ENCODE measurements around the gene SELENOF.
A peak's percentile ranks its signal among the peaks of the same experiment; 100 is the strongest.

SELENOF gene

DNA sequence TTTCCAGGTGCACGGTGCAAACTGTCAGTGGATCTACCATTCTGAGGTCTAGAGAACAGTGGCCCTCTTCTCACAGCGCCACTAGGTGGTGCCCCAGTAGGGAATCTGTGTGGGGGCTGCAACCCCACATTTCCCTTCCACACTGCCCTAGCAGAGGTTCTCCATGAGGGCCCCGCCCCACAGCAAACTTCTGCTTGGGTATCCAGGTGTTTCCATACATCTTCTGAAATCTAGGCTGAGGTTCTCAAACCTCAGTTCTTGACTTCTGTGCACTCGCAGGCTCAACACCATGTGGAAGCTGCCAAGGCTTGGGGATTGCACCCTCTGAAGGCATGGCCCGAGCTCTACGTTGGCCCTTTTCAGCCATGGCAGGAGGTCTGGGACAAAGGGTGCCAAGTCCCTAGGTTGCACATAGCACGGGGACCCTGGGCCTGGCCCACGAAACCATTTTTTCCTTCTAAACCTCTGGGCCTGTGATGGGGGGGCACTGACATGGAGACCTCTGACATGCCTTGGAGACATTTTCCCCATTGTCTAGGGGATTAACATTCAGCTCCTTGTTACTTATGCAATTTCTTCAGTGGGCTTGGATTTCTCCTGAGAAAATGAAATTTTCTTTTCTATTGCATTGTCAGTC lies 10.5 kb upstream of the SELENOF start:
- Histone ChIP-seq H3K9me3 (ENCODE audit: control insufficient read depth, low read length) (peaks cover 10% of the 10 kb centered on the region), H3K4me1 (ENCODE audit: control insufficient read depth, insufficient read depth, low read length) (no peaks in the 10 kb centered on the region), H3K27me3 (ENCODE audit: control insufficient read depth, insufficient read depth, low read length, poor library complexity, severe bottlenecking) (no peaks in the 10 kb centered on the region), H3K4me3 (ENCODE audit: insufficient read depth, low read depth, low read length) (no peak overlapping the region), H3K36me3 (ENCODE audit: control insufficient read depth, insufficient read depth, low read length) (peaks cover 4% of the 10 kb centered on the region), H3K27ac (ENCODE audit: insufficient read depth, low read depth, low read length, poor library complexity, severe bottlenecking) (no peak overlapping the region)
- WGBS, 2 experiments: 94% methylated on average over 8 of the region's 8 CpGs

DNA sequence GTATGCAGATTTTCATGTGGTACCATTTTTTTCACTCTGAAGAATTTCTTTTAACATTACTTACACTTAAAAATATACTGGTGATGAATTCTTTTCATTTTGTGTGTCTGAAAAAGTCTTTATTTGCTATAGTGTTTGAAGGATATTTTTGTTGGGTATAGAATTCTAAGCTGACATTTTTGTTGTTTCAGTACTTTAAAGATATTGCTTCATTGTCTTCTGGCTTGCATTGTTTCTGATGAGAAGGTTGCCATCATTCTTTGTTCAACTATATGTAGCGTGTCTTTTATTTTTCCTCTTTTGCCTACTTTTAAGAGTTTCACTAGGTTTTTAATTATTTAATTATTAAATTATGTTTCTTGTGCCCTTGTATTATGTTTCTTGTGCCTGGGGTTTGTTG lies 8.5 kb upstream of the SELENOF start:
- Histone ChIP-seq H3K9me3 (ENCODE audit: control insufficient read depth, low read length) (peaks cover 10% of the 10 kb centered on the region), H3K27ac (ENCODE audit: insufficient read depth, low read depth, low read length, poor library complexity, severe bottlenecking) (no peak overlapping the region), H3K27me3 (ENCODE audit: control insufficient read depth, insufficient read depth, low read length, poor library complexity, severe bottlenecking) (no peaks in the 10 kb centered on the region), H3K36me3 (ENCODE audit: control insufficient read depth, insufficient read depth, low read length) (peaks cover 4% of the 10 kb centered on the region), H3K4me1 (ENCODE audit: control insufficient read depth, insufficient read depth, low read length) (no peaks in the 10 kb centered on the region), H3K4me3 (ENCODE audit: insufficient read depth, low read depth, low read length) (no peak overlapping the region)
- WGBS, 2 experiments: 100% methylated on average over 1 of the region's 1 CpG

DNA sequence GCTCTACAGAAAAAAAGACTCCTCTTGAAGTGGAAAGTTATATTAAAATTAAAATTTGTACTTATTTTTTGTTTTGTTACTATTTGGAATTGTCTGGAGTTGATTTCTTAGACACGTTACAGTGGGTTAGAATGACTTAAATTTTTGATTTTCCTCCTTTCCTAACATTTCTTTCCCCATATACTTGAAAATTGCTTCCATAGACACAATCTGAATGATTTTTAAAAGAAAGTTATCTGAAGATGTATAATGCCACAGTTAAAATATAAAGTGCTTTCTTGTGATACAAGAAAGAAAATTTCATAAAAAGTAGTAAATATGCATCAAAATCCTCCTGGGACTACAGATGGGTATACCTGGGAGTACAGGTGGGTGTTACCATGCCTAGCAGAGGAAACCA lies 2.8 kb upstream of the SELENOF start:
- H3K36me3 ChIP-seq (ENCODE audit: control insufficient read depth, insufficient read depth, low read length): no peaks in the 10 kb centered on the region
- H3K9me3 ChIP-seq (ENCODE audit: control insufficient read depth, low read length): no peaks in the 10 kb centered on the region
- WGBS, 2 experiments: no CpG with 5 or more reads among the region's 1 CpG
- H3K27ac ChIP-seq (ENCODE audit: insufficient read depth, low read depth, low read length, poor library complexity, severe bottlenecking): no peak overlapping the region
- no peaks in the 10 kb centered on the region for H3K27me3 ChIP-seq (ENCODE audit: control insufficient read depth, insufficient read depth, low read length, poor library complexity, severe bottlenecking)
- no peaks in the 10 kb centered on the region for H3K4me1 ChIP-seq (ENCODE audit: control insufficient read depth, insufficient read depth, low read length)
- H3K4me3 ChIP-seq (ENCODE audit: insufficient read depth, low read depth, low read length): no peak overlapping the region

DNA sequence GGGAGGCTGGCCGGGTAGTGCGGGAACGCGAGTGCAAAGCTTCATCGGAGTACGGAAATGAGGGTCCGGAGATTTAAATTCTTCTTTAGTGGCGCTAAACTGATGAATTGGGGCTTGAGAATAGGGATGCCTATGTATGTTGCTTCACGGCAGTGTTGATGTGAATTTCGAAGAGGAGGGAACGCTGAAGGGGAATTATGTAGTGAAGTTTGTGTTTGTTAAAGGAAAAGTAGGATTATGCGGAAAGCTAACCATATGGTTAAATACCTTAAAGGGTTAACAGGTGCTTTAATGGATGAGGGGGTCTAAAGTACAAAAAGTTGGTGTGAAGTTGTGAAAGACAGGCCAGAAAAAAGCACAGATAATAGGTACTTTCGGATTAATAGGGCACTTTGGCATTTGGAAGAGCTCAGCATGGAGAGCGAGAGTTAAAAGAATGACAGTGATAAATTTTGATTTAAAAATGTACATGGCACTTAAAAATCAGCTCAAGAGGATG lies 1.9 kb upstream of the SELENOF start:
- Histone ChIP-seq H3K9me3 (ENCODE audit: control insufficient read depth, low read length) (no peaks in the 10 kb centered on the region), H3K27ac (ENCODE audit: insufficient read depth, low read depth, low read length, poor library complexity, severe bottlenecking) (peak overlapping the region; percentile 86), H3K4me3 (ENCODE audit: insufficient read depth, low read depth, low read length) (peak overlapping the region; percentile 96), H3K4me1 (ENCODE audit: control insufficient read depth, insufficient read depth, low read length) (no peaks in the 10 kb centered on the region), H3K27me3 (ENCODE audit: control insufficient read depth, insufficient read depth, low read length, poor library complexity, severe bottlenecking) (no peaks in the 10 kb centered on the region), H3K36me3 (ENCODE audit: control insufficient read depth, insufficient read depth, low read length) (no peaks in the 10 kb centered on the region)
- 1 to 3% methylated on average over 14 of the region's 14 CpGs for WGBS, 2 experiments

DNA sequence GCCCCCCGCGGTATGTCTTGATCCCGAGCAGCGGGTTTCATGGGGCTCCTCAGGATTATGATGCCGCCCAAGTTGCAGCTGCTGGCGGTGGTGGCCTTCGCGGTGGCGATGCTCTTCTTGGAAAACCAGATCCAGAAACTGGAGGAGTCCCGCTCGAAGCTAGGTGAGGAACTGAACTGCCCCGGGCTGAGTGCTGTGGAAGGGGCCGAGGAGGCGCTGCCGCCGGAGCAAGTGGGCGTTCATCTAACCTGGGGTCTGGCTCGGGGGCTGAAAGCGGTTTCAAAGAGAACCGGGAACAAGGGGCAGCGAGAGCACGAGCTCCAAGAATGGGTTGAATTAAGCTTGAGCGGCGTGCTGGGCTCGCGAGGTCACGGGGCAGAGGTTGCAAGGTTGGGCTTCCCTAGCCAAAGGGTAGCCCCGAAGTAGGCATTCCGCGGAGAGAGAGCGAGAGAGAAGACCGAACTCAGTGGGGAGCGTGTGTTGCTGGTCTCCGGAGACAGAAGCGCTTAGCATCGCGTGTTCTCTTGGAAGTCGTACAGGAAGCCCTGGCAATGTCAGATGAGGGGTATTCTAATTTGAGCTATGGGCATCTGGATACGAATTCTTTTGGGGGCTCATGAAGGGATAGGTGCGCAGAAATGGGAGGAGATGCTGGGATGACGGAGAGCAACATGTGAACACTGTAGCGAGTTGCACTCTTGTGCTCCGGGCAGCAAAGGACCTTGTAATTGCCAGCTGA lies 1.2 kb upstream of the SELENOF start:
- 0% methylated on average over 43 of the region's 43 CpGs for WGBS, 2 experiments
- H3K27me3 ChIP-seq (ENCODE audit: control insufficient read depth, insufficient read depth, low read length, poor library complexity, severe bottlenecking): no peaks in the 10 kb centered on the region
- H3K36me3 ChIP-seq (ENCODE audit: control insufficient read depth, insufficient read depth, low read length): no peaks in the 10 kb centered on the region
- no peaks in the 10 kb centered on the region for H3K4me1 ChIP-seq (ENCODE audit: control insufficient read depth, insufficient read depth, low read length)
- peak overlapping the region; percentile 86 for H3K27ac ChIP-seq (ENCODE audit: insufficient read depth, low read depth, low read length, poor library complexity, severe bottlenecking)
- peak overlapping the region; percentile 96 for H3K4me3 ChIP-seq (ENCODE audit: insufficient read depth, low read depth, low read length)
- no peaks in the 10 kb centered on the region for H3K9me3 ChIP-seq (ENCODE audit: control insufficient read depth, low read length)

DNA sequence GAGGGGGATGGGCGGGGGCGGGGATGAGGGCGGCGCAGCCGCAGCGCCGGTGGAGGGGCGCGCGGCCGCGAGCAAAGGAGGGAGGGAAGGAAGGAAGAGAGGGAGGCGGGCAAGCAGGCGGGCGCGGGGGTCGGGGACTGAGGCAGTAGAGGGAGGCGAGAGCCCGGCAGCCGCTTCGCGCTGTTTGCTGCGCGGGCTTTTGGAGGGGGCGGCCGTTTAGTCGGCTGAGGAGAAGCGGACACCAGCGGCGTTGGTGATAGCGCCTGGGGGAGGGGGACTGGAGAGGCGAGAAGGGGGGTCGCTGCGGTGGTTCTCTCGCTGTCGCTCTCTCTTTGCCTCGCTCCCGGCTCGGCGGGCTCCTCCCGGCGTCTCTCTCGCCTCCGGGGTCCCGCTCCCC lies 673 bp upstream of the SELENOF start, which contains the start of gene HS2ST1:
HS2ST1 (plus strand) TSS at position 35 of the 397 bp plus-strand sequence.
- WGBS, 2 experiments: 0 to 1% methylated on average over 45 of the region's 45 CpGs

DNA sequence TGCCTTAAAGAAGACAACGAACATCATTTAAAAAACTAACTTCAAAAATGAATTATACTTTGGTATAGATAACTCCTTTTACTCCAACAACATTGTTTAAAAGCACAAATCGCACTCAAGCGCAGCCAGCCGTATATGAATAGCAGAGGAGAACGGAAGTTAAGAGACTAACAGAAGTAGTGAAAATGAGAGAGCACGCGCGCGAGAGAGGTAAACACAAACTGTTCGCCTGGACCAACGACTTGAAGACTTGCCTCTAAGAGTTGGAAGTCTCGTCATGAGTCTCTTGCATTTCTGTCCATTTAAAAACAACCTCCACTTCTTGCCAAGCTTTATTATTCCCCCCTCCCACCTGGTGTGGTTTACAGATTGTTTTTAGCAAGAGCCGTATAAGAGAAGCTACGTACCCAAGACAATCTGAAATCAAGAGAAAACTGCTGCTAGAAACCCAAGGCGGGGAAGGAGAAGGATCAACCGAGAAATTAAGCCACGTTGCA lies 479 bp downstream of the SELENOF start:
- H3K27me3 ChIP-seq (ENCODE audit: control insufficient read depth, insufficient read depth, low read length, poor library complexity, severe bottlenecking): no peaks in the 10 kb centered on the region
- WGBS, 2 experiments: 0% methylated on average over 16 to 17 of the region's 17 CpGs
- H3K27ac ChIP-seq (ENCODE audit: insufficient read depth, low read depth, low read length, poor library complexity, severe bottlenecking): peak overlapping the region; percentile 97
- no peaks in the 10 kb centered on the region for H3K9me3 ChIP-seq (ENCODE audit: control insufficient read depth, low read length)
- no peaks in the 10 kb centered on the region for H3K4me1 ChIP-seq (ENCODE audit: control insufficient read depth, insufficient read depth, low read length)
- H3K36me3 ChIP-seq (ENCODE audit: control insufficient read depth, insufficient read depth, low read length): no peaks in the 10 kb centered on the region
- peak overlapping the region; percentile 76 for H3K4me3 ChIP-seq (ENCODE audit: insufficient read depth, low read depth, low read length)

More for the DNA sequence above, 673 bp upstream of the SELENOF start, which contains the start of gene HS2ST1:
- H3K4me1 ChIP-seq (ENCODE audit: control insufficient read depth, insufficient read depth, low read length): no peaks in the 10 kb centered on the region
- peak within 1 kb of the TSS; percentile 96 for H3K4me3 ChIP-seq (ENCODE audit: insufficient read depth, low read depth, low read length)
- H3K27me3 ChIP-seq (ENCODE audit: control insufficient read depth, insufficient read depth, low read length, poor library complexity, severe bottlenecking): no peaks in the 10 kb centered on the region
- H3K9me3 ChIP-seq (ENCODE audit: control insufficient read depth, low read length): no peaks in the 10 kb centered on the region
- no peaks in the 10 kb centered on the region for H3K36me3 ChIP-seq (ENCODE audit: control insufficient read depth, insufficient read depth, low read length)
- H3K27ac ChIP-seq (ENCODE audit: insufficient read depth, low read depth, low read length, poor library complexity, severe bottlenecking): peak within 1 kb of the TSS; percentile 97

DNA sequence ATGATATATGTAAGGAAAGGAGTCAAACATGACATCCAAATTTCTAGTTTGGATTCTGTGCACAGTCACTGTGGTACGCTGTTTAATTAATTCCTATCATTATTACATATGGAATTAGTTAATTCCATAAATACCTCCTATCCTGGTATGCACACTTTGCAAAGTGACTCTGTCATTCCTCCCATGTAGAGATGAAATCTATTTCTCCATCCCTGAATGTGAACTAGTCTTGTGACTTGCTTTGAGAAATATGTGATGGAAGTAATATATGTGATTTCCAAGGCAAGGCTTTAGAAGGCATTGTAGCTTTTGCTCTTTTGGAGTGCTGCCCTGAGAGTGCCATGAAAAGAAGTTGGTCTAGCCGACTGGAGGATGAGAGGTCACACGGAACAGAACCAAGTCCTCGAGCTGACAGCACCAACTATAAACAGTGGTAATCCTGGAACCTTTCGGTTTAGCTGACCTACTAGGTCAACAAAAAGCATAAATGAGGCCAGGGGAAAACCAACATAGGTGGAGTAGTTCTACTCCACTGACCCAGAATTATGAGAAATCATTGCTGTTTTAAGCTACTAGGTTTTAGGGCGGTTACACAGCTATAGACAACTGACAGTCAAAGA lies 1.5 kb downstream of the SELENOF start:
- Histone ChIP-seq H3K27ac (ENCODE audit: insufficient read depth, low read depth, low read length, poor library complexity, severe bottlenecking) (no peak overlapping the region), H3K4me3 (ENCODE audit: insufficient read depth, low read depth, low read length) (peak overlapping the region; percentile 76)
- WGBS, 2 experiments: 81 to 84% methylated on average over 6 of the region's 6 CpGs

DNA sequence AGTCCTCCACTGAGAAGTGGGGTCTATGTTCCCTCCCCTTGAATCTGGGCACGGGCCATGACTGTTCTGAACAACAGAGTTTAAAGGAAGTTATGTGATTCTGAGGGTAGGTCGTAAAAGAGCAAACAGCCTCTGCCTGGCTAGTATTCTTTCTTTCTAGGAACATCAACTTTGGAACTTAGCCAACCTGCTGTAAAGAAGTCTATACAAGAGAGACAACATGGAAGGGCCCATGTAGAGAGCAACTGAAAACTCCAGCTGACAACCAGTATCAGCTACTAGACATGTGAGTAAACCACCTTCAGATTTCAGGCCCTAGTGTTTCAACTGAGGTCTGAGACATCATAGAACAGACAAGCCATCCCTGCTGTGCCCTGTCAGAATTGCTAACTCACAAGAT lies 7.5 kb downstream of the SELENOF start:
- Histone ChIP-seq H3K9me3 (ENCODE audit: control insufficient read depth, low read length) (no peaks in the 10 kb centered on the region), H3K4me3 (ENCODE audit: insufficient read depth, low read depth, low read length) (no peak overlapping the region), H3K36me3 (ENCODE audit: control insufficient read depth, insufficient read depth, low read length) (peaks cover 14% of the 10 kb centered on the region), H3K4me1 (ENCODE audit: control insufficient read depth, insufficient read depth, low read length) (no peaks in the 10 kb centered on the region), H3K27ac (ENCODE audit: insufficient read depth, low read depth, low read length, poor library complexity, severe bottlenecking) (no peak overlapping the region), H3K27me3 (ENCODE audit: control insufficient read depth, insufficient read depth, low read length, poor library complexity, severe bottlenecking) (no peaks in the 10 kb centered on the region)
- WGBS, 2 experiments: 91% methylated on average over 2 of the region's 2 CpGs

More for the DNA sequence above, 1.5 kb downstream of the SELENOF start:
- Histone ChIP-seq H3K4me1 (ENCODE audit: control insufficient read depth, insufficient read depth, low read length) (no peaks in the 10 kb centered on the region), H3K9me3 (ENCODE audit: control insufficient read depth, low read length) (no peaks in the 10 kb centered on the region), H3K27me3 (ENCODE audit: control insufficient read depth, insufficient read depth, low read length, poor library complexity, severe bottlenecking) (no peaks in the 10 kb centered on the region), H3K36me3 (ENCODE audit: control insufficient read depth, insufficient read depth, low read length) (no peaks in the 10 kb centered on the region)

DNA sequence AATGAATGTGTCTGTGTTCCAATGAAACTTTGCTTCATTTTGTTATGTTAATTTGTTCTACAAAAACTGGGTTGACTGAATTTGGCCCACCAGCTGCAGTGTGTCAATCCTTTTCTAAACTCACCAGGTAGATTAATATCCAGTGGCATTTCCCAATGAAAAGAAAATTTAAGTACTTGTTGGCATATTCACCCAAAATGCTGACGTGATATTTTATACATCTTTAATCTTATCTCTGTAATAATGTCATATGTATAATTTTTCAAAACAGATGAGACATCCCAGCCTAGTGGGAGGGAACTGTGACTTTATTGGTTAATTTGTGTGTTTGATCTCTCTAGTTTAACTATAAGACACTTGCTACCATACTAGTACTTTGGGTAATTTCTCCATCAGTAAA lies 8.1 kb downstream of the SELENOF start:
- Histone ChIP-seq H3K27ac (ENCODE audit: insufficient read depth, low read depth, low read length, poor library complexity, severe bottlenecking) (no peak overlapping the region), H3K36me3 (ENCODE audit: control insufficient read depth, insufficient read depth, low read length) (peaks cover 19% of the 10 kb centered on the region), H3K9me3 (ENCODE audit: control insufficient read depth, low read length) (no peaks in the 10 kb centered on the region), H3K4me3 (ENCODE audit: insufficient read depth, low read depth, low read length) (no peak overlapping the region), H3K4me1 (ENCODE audit: control insufficient read depth, insufficient read depth, low read length) (no peaks in the 10 kb centered on the region), H3K27me3 (ENCODE audit: control insufficient read depth, insufficient read depth, low read length, poor library complexity, severe bottlenecking) (no peaks in the 10 kb centered on the region)
- no CpG with 5 or more reads among the region's 1 CpG for WGBS, 2 experiments
